ENCODE data around the gene KTN1. TPM values are rescaled to one million over a fixed set of nuclear protein-coding genes. Genes with fewer than 3 reads are reported as not detected.

Gene KTN1
- total RNA-seq, 1 experiment from 2014 or later, result 180 TPM

DNA sequence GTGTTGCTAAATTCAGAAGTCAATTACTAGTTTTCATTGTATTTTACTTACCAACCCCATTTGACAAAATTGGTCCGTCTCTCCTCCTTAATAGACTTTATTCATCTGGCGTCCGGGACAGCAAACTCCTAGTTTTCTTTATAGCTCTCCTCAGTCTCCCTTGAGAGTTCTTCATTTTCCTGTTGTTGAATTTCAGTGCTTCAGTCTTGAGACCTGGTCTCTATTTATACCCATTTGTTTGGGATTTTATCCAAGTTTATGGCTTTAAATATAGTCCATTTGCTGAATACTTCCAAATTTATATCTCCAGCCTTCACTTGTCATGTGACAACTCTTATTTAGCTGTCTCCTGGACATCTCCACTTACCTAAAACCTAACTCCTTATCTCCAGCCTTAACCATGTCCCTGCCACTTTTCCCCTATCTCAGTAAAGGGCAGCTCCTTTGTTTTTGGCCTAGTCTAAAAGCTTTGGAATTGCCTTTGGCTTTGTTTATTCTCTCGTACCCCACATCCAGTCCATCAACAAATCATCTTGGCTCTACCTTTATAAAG lies 23.5 kb downstream of the KTN1 start:
- no TSS peak for BruUV-seq (replicated peaks)
- peaks cover 11% of the 10 kb centered on the region for H3K36me3 Mint-ChIP-seq (ENCODE audit: insufficient read depth, unreplicated experiment)
- peaks cover 33% of the 10 kb centered on the region for H3K4me1 Mint-ChIP-seq (ENCODE audit: insufficient read depth, unreplicated experiment)
- CTCF ChIA-PET, result interaction anchor here (0.8 to 0.9 kb wide), 2 partner anchors 156 to 157 kb away, joined by 3 to 5 read pairs; no protein-coding TSS in a partner anchor
- no peaks in the 10 kb centered on the region for H3K27me3 Mint-ChIP-seq (ENCODE audit: insufficient read depth, unreplicated experiment)
- no peak for DNase-seq (ENCODE audit: unreplicated experiment)
- no peaks in the 10 kb centered on the region for H3K9me3 Mint-ChIP-seq (ENCODE audit: unreplicated experiment)
- POLR2A ChIA-PET, result interaction anchor here (7.5 kb wide), 1 partner anchor 16 kb away, joined by 88 read pairs; no protein-coding TSS in a partner anchor
- intact Hi-C loops (cut with micrococcal nuclease), result no loop called here
- TF ChIP-seq CTCF (IDR thresholded peaks at IDR 0.05; ENCODE audit: unreplicated experiment), result no peak
- no peak overlapping the region for H3K27ac Mint-ChIP-seq (ENCODE audit: low read depth, unreplicated experiment)
- no peak overlapping the region for H3K4me3 Mint-ChIP-seq (ENCODE audit: unreplicated experiment)

GRCh38 chr14:55604488-55604887 lies 24.5 kb downstream of the KTN1 start:
- CTCF ChIA-PET, result interaction anchor here (1.7 to 2.4 kb wide), 2 partner anchors 23 to 158 kb away, joined by 4 to 9 read pairs; no protein-coding TSS in a partner anchor
- H3K9me3 Mint-ChIP-seq (ENCODE audit: unreplicated experiment), result no peaks in the 10 kb centered on the region
- H3K27ac Mint-ChIP-seq (ENCODE audit: low read depth, unreplicated experiment), result no peak overlapping the region
- H3K4me3 Mint-ChIP-seq (ENCODE audit: unreplicated experiment), result no peak overlapping the region
- peaks cover 30% of the 10 kb centered on the region for H3K4me1 Mint-ChIP-seq (ENCODE audit: insufficient read depth, unreplicated experiment)
- POLR2A ChIA-PET, result interaction anchor here (7.5 kb wide), 1 partner anchor 17 kb away, joined by 88 read pairs; no protein-coding TSS in a partner anchor
- intact Hi-C loops (cut with micrococcal nuclease), result no loop called here
- TF ChIP-seq CTCF (IDR thresholded peaks at IDR 0.05; ENCODE audit: unreplicated experiment), result no peak
- no TSS peak for BruUV-seq (replicated peaks)
- H3K27me3 Mint-ChIP-seq (ENCODE audit: insufficient read depth, unreplicated experiment), result no peaks in the 10 kb centered on the region
- no peak for DNase-seq (ENCODE audit: unreplicated experiment)
- H3K36me3 Mint-ChIP-seq (ENCODE audit: insufficient read depth, unreplicated experiment), result peaks cover 7% of the 10 kb centered on the region

- H3K36me3 Mint-ChIP-seq (ENCODE audit: insufficient read depth, unreplicated experiment), result peaks cover 6% of the 10 kb centered on the region
- no TSS peak for BruUV-seq (replicated peaks)
- no peak overlapping the region for H3K27ac Mint-ChIP-seq (ENCODE audit: low read depth, unreplicated experiment)
- POLR2A ChIA-PET, result interaction anchor here (1.3 to 7.5 kb wide), 2 partner anchors 9 to 17 kb away, joined by 3 to 88 read pairs; no protein-coding TSS in a partner anchor
- CTCF ChIA-PET, result interaction anchor here (1.7 to 2.4 kb wide), 2 partner anchors 23 to 159 kb away, joined by 4 to 9 read pairs; no protein-coding TSS in a partner anchor
- peaks cover 34% of the 10 kb centered on the region for H3K4me1 Mint-ChIP-seq (ENCODE audit: insufficient read depth, unreplicated experiment)
- intact Hi-C loops (cut with micrococcal nuclease), result no loop called here
- no peak for TF ChIP-seq CTCF (IDR thresholded peaks at IDR 0.05; ENCODE audit: unreplicated experiment)
- H3K9me3 Mint-ChIP-seq (ENCODE audit: unreplicated experiment), result no peaks in the 10 kb centered on the region
- no peak for DNase-seq (ENCODE audit: unreplicated experiment)
- no peaks in the 10 kb centered on the region for H3K27me3 Mint-ChIP-seq (ENCODE audit: insufficient read depth, unreplicated experiment)
- no peak overlapping the region for H3K4me3 Mint-ChIP-seq (ENCODE audit: unreplicated experiment)
Observed at GRCh38 chr14:55604900-55605418, 25.0 kb downstream of the KTN1 start.

DNA sequence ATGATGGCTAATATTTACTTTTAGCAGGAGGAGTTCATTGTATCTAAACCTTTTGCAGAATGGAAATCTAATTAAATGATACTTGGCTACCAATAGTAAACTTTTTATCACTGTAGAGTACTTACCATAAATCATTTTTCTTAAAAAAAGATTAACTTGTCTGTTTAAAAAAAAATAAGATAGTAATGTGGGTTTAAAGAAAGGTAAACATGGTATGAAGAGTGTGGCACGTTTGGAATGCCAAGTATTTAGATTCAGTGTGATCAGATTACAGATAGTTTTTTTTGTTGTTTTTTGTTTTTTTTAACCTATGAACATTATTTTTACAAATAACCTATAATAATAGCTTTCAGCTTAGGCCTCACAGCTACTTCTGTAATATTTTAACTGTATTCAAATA lies 25.8 kb downstream of the KTN1 start:
- intact Hi-C loops (cut with micrococcal nuclease), result no loop called here
- TF ChIP-seq CTCF (IDR thresholded peaks at IDR 0.05; ENCODE audit: unreplicated experiment), result no peak

More for the DNA sequence above, 25.8 kb downstream of the KTN1 start:
- Mint-ChIP-seq H3K27me3 (ENCODE audit: insufficient read depth, unreplicated experiment) (no peaks in the 10 kb centered on the region), H3K4me3 (ENCODE audit: unreplicated experiment) (no peak overlapping the region), H3K9me3 (ENCODE audit: unreplicated experiment) (no peaks in the 10 kb centered on the region), H3K4me1 (ENCODE audit: insufficient read depth, unreplicated experiment) (peaks cover 27% of the 10 kb centered on the region), H3K36me3 (ENCODE audit: insufficient read depth, unreplicated experiment) (peaks cover 6% of the 10 kb centered on the region), H3K27ac (ENCODE audit: low read depth, unreplicated experiment) (peak overlapping the region; percentile 50)
- no peak for DNase-seq (ENCODE audit: unreplicated experiment)
- POLR2A ChIA-PET, result interaction anchor here (0.6 to 1.7 kb wide), 9 partner anchors 10 to 174 kb away, joined by 3 to 10 read pairs (median 3); no protein-coding TSS in a partner anchor
- CTCF ChIA-PET, result interaction anchor here (0.7 to 2.4 kb wide), 3 partner anchors 24 to 168 kb away, joined by 4 to 9 read pairs (median 5); no protein-coding TSS in a partner anchor
- BruUV-seq (replicated peaks), result no TSS peak

Measured in MCF 10A (cell line).